ENCODE data around the gene PRKCA. TPM values are rescaled to one million over a fixed set of nuclear protein-coding genes. Genes with fewer than 3 reads are reported as not detected.

PRKCA gene
- polyA plus RNA-seq, 2 of the 4 experiments (the other 2 are of a cell fraction): 28.8 to 65.0 TPM

GRCh38 chr17:66652840-66653507, 350.6 kb downstream of the PRKCA start:
- CTCF ChIA-PET: interaction anchor here (1.7 to 3.3 kb wide), 2 partner anchors 10 to 21 kb away, joined by 4 to 16 read pairs; no protein-coding TSS in a partner anchor
- H3K4me2 ChIP-seq: no peak overlapping the region
- H3K4me3 ChIP-seq: no peak overlapping the region
- WGBS (ENCODE audit: missing lambda C conversion rate): 90% methylated on average over 6 of the region's 6 CpGs
- DNase-seq (ENCODE audit: low read depth in 1 of 2, low spot score in 1 of 2): no peak
- H3K4me1 ChIP-seq: no peaks in the 10 kb centered on the region
- no peaks in the 10 kb centered on the region for H3K9me3 ChIP-seq
- no peak for FAIRE-seq
- no peak for ATAC-seq
- POLR2A ChIA-PET: no interaction called here
- TF ChIP-seq EHF (CRISPR knock-in tag; IDR thresholded peaks at IDR 0.05) (no peak), RFX5 (IDR thresholded peaks at IDR 0.05) (no peak), HOXB5 (CRISPR knock-in tag; IDR thresholded peaks at IDR 0.05) (no peak), CHD4 (IDR thresholded peaks at IDR 0.05; ENCODE audit: borderline replicate concordance) (no peak), USF2 (IDR thresholded peaks at IDR 0.05) (no peak), BHLHE40 (IDR thresholded peaks at IDR 0.05; ENCODE audit: low read depth, low read length) (no peak), TFCP2L1 (CRISPR knock-in tag; IDR thresholded peaks at IDR 0.05) (no peak), JUN (IDR thresholded peaks at IDR 0.05) (no peak), SMC3 (IDR thresholded peaks at IDR 0.05) (no peak)
- H3K27ac ChIP-seq: no peak overlapping the region

DNA sequence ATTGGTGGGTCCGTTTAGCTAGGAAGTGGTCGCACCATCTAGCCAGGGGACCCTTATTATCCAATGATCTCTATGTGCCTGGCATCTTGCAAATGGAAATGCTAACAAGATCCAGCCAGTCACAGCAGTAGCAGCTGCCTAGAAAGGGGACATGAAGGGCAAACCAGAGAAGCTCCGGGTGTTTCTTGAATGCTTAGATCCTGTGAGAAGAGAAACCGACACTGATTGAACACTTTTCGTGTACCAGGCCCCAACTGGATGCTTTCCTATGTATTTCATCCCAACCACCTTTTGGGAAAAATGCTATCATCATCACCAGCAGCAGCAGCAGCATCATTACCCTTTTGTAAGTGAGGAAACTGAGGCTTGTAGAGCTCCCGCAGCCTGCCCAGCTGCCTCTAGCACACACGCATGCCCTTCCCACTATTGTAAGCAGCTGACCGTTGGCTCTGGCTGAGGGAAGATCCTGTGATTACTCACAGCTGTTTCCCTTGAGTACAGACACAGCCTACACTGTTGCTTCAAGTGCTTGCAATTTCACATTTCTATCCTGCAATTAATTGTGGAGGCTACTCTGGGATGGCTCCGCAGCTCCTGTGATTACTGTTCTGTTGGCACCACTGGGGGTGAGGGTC, 351.8 kb downstream of the PRKCA start:
- FAIRE-seq (no peak), ATAC-seq (no peak), DNase-seq (ENCODE audit: low read depth in 1 of 2, low spot score in 1 of 2) (no peak)
- H3K4me3 ChIP-seq: no peak overlapping the region
- TF ChIP-seq HOXA7 (CRISPR knock-in tag; IDR thresholded peaks at IDR 0.05) (no peak), ZNF302 (CRISPR knock-in tag; IDR thresholded peaks at IDR 0.05) (no peak), CHD2 (IDR thresholded peaks at IDR 0.05; ENCODE audit: low read length, partially characterized antibody) (no peak), RCOR1 (IDR thresholded peaks at IDR 0.05; ENCODE audit: low read depth, low read length) (no peak), USF2 (IDR thresholded peaks at IDR 0.05) (no peak), MAX (IDR thresholded peaks at IDR 0.05) (no peak), JUNB (IDR thresholded peaks at IDR 0.05) (no peak), HOXB13 (CRISPR knock-in tag; IDR thresholded peaks at IDR 0.05; ENCODE audit: low read depth) (no peak), ZC3H11A (IDR thresholded peaks at IDR 0.05) (no peak), FOSL2 (IDR thresholded peaks at IDR 0.05) (no peak), FOSL2 (CRISPR knock-in tag; IDR thresholded peaks at IDR 0.05) (no peak)
- TF ChIP-seq, protein P1, sequence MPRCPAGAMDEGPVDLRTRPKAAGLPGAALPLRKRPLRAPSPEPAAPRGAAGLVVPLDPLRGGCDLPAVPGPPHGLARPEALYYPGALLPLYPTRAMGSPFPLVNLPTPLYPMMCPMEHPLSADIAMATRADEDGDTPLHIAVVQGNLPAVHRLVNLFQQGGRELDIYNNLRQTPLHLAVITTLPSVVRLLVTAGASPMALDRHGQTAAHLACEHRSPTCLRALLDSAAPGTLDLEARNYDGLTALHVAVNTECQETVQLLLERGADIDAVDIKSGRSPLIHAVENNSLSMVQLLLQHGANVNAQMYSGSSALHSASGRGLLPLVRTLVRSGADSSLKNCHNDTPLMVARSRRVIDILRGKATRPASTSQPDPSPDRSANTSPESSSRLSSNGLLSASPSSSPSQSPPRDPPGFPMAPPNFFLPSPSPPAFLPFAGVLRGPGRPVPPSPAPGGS (IDR thresholded peaks at IDR 0.05): no peak
- no peaks in the 10 kb centered on the region for H3K9me3 ChIP-seq
- no peak overlapping the region for H3K4me2 ChIP-seq
- WGBS (ENCODE audit: missing lambda C conversion rate): 75% methylated on average over 9 of the region's 9 CpGs
- ChIA-PET CTCF (interaction anchor here (1.7 to 3.3 kb wide), 2 partner anchors 8 to 19 kb away, joined by 4 to 16 read pairs; no protein-coding TSS in a partner anchor), POLR2A (no interaction called here)
- no peaks in the 10 kb centered on the region for H3K4me1 ChIP-seq
- H3K27ac ChIP-seq: no peak overlapping the region

DNA sequence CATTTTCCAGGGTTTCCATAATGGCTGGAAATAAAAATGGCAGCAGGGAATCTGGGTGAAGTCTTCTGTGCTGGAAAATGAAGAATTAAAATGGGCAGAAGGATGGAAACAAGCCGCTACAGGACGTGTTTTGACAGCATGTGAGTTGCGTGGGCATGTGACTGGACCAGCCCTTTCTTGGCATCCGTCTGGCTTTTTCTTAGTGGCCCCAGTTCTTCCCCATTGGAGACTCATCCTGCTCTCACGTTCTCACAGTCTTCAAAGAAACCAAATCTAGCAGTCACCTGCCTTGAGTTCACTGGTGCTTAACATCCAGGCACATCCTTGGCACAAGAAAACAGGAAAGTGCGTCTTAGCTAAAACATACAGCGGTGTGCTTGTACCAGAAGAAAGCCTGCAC, 352.4 kb downstream of the PRKCA start:
- ChIA-PET CTCF (no interaction called here), POLR2A (no interaction called here)
- Histone ChIP-seq H3K4me1 (no peaks in the 10 kb centered on the region), H3K4me2 (no peak overlapping the region), H3K27ac (no peak overlapping the region), H3K9me3 (no peaks in the 10 kb centered on the region), H3K4me3 (no peak overlapping the region)
- ATAC-seq (no peak), FAIRE-seq (no peak), DNase-seq (ENCODE audit: low read depth in 1 of 2, low spot score in 1 of 2) (no peak)
- 96% methylated on average over 7 of the region's 7 CpGs for WGBS (ENCODE audit: missing lambda C conversion rate)
- TF ChIP-seq, protein P2, sequence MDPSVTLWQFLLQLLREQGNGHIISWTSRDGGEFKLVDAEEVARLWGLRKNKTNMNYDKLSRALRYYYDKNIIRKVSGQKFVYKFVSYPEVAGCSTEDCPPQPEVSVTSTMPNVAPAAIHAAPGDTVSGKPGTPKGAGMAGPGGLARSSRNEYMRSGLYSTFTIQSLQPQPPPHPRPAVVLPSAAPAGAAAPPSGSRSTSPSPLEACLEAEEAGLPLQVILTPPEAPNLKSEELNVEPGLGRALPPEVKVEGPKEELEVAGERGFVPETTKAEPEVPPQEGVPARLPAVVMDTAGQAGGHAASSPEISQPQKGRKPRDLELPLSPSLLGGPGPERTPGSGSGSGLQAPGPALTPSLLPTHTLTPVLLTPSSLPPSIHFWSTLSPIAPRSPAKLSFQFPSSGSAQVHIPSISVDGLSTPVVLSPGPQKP (IDR thresholded peaks at IDR 0.05; ENCODE audit: low read depth, low read length): no peak
- TF ChIP-seq BHLHE40 (IDR thresholded peaks at IDR 0.05; ENCODE audit: low read depth, low read length) (no peak), EHMT2 (IDR thresholded peaks at IDR 0.05; ENCODE audit: low read depth) (0 out of 2 replicates have a peak, but pooled peaks have one; percentile 35)
